G401.6 (cell line): ENCODE results near the gene PACC1.
"Not testable (repeated sequence)": the region's sequence is repeated elsewhere in the genome, so short reads cannot be mapped to it uniquely, and the experiment has no call there.

Experiments
- FAIRE-seq: peaks from 2 replicates; lab custom pipeline; 2012; peaks lifted over from hg19 to GRCh38; lab: Jason Lieb, UNC

Gene PACC1

GRCh38 chr1:212395678-212396437 is 18.8 kb downstream of the PACC1 start:
- not testable (repeated sequence) for FAIRE-seq

- FAIRE-seq, result no peak
These were observed 25.5 kb downstream of the PACC1 start for GRCh38 chr1:212388985-212389716.

- FAIRE-seq, result no peak
These were observed 28.7 kb downstream of the PACC1 start for GRCh38 chr1:212386029-212386428.

GRCh38 chr1:212381397-212382035 is 33.2 kb downstream of the PACC1 start:
- no peak for FAIRE-seq

GRCh38 chr1:212379366-212379765 is 35.3 kb downstream of the PACC1 start:
- no peak for FAIRE-seq

- FAIRE-seq, result no peak
These were observed 37.0 kb downstream of the PACC1 start for GRCh38 chr1:212377644-212378043.

- no peak for FAIRE-seq
These were observed 38.7 kb downstream of the PACC1 start for GRCh38 chr1:212375986-212376385.

GRCh38 chr1:212368073-212368484 is 46.6 kb downstream of the PACC1 start:
- FAIRE-seq, result peak; percentile 94

GRCh38 chr1:212367474-212368072 is 47.1 kb downstream of the PACC1 start:
- FAIRE-seq, result no peak

- no peak for FAIRE-seq
These were observed 47.8 kb downstream of the PACC1 start for GRCh38 chr1:212366901-212367300.

- FAIRE-seq, result no peak
These were observed 49.7 kb downstream of the PACC1 start for GRCh38 chr1:212364985-212365384.

- FAIRE-seq, result no peak
These were observed 54.7 kb downstream of the PACC1 start for GRCh38 chr1:212359794-212360479.

- FAIRE-seq, result peak; percentile 60
These were observed 59.3 kb downstream of the PACC1 start for GRCh38 chr1:212355230-212355969.

- FAIRE-seq, result no peak
These were observed 60.2 kb downstream of the PACC1 start for GRCh38 chr1:212354464-212354863.

- FAIRE-seq, result no peak
These were observed 61.5 kb downstream of the PACC1 start for GRCh38 chr1:212353181-212353580.

- peak; percentile 77 for FAIRE-seq
These were observed 62.9 kb downstream of the PACC1 start for GRCh38 chr1:212351588-212352362.

GRCh38 chr1:212346601-212347000 is 68.1 kb downstream of the PACC1 start:
- peak; percentile 3 for FAIRE-seq

- no peak for FAIRE-seq
These were observed 69.8 kb downstream of the PACC1 start for GRCh38 chr1:212344905-212345304.

GRCh38 chr1:212341090-212341489 is 73.6 kb downstream of the PACC1 start:
- no peak for FAIRE-seq

- no peak for FAIRE-seq
These were observed 85.6 kb downstream of the PACC1 start for GRCh38 chr1:212329105-212329504.

- FAIRE-seq, result no peak
These were observed 86.4 kb downstream of the PACC1 start for GRCh38 chr1:212328248-212328647.
